Mammary epithelial cell (primary cell): ENCODE measurements around the gene SCYGR3.

Experiments used
- EZH2 ChIP-seq: IDR thresholded peaks from 2 replicates; pipeline ENCODE4 v1.6.1; 2012; ENCODE audit warnings: low read length, inconsistent platforms, borderline replicate concordance
- TF ChIP-seq, protein P1 (sequence below), 2 donors: IDR thresholded peaks in 1 of 2; conservative IDR thresholded peaks in 1 of 2; 2 replicates each; pipeline ENCODE4 v1.5.1; 2011 to 2012; ENCODE audit warnings: inconsistent platforms in 2 of 2, low read length in 2 of 2, mild to moderate bottlenecking in 2 of 2, control low read depth in 1 of 2, low read depth in 1 of 2; ENCODE audit not compliant: insufficient read depth in 1 of 2; ENCODE audit errors: extremely low read depth in 1 of 2

DNA sequence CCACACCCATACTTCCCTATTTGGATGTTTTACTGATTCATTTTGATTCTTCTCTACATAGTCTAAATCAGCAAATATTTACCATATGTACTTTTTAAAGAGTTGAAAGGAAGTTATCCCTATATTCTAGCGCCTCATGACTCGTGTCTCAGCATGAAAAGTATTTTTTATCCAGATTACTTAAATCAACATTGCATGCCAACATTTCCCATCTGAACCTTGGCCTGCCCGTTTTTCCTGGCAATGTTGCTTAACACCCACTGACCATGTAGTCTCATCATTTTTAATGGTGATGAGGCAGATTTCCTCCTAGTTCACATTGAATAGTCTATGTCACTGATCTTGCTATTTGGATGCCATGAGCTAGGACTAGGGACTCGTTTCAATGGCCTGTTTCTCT, 38.8 kb upstream of the SCYGR3 start:
- no peak for TF ChIP-seq EZH2
- TF ChIP-seq, protein P1, sequence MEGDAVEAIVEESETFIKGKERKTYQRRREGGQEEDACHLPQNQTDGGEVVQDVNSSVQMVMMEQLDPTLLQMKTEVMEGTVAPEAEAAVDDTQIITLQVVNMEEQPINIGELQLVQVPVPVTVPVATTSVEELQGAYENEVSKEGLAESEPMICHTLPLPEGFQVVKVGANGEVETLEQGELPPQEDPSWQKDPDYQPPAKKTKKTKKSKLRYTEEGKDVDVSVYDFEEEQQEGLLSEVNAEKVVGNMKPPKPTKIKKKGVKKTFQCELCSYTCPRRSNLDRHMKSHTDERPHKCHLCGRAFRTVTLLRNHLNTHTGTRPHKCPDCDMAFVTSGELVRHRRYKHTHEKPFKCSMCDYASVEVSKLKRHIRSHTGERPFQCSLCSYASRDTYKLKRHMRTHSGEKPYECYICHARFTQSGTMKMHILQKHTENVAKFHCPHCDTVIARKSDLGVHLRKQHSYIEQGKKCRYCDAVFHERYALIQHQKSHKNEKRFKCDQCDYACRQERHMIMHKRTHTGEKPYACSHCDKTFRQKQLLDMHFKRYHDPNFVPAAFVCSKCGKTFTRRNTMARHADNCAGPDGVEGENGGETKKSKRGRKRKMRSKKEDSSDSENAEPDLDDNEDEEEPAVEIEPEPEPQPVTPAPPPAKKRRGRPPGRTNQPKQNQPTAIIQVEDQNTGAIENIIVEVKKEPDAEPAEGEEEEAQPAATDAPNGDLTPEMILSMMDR (conservative IDR thresholded peaks at IDR 0.05 in 1 of 2, IDR thresholded peaks at IDR 0.05 in 1 of 2; ENCODE audit: extremely low read depth in 1 of 2, insufficient read depth in 1 of 2, low read depth in 1 of 2, low read length in 2 of 2): no peak
